ENCODE measurements around the gene PTCH2.
"Not testable (repeated sequence)": the region's sequence is repeated elsewhere in the genome, so short reads cannot be mapped to it uniquely, and the experiment has no call there.

Gene PTCH2

DNA sequence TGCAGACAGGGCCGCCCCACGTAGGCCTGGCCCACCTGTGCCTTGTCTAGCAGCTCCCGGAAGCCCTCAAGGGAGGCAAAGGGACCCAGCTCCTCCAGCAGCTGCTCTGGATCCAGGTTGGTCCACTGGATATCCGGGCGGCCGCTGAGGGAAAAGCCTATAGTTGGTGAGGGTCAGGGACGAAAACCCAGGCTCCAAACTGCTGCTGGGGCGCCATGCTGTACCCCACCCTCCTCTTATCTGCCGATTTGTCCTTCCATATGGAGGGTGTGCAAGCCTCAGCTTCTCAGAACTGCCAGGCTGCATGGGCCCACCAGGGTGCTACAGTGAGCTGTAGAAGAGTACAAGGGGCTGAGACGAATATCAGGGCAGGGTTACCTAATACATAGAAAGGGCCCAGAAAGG, 12.2 kb downstream of the PTCH2 start:
- Mint-ChIP-seq H3K9me3 (no peaks in the 10 kb centered on the region), H3K27me3 (ENCODE audit: low read depth) (no peaks in the 10 kb centered on the region), H3K4me1 (ENCODE audit: low read depth) (peaks cover 9% of the 10 kb centered on the region), H3K27ac (no peak overlapping the region), H3K36me3 (ENCODE audit: low read depth) (no peaks in the 10 kb centered on the region), H3K4me3 (no peak overlapping the region)

GRCh38 chr1:44829506-44830384, 13.3 kb downstream of the PTCH2 start:
- peaks cover 4% of the 10 kb centered on the region for H3K4me1 Mint-ChIP-seq (ENCODE audit: low read depth)
- no peaks in the 10 kb centered on the region for H3K27me3 Mint-ChIP-seq (ENCODE audit: low read depth)
- H3K4me3 Mint-ChIP-seq = no peak overlapping the region
- no peaks in the 10 kb centered on the region for H3K9me3 Mint-ChIP-seq
- no peaks in the 10 kb centered on the region for H3K36me3 Mint-ChIP-seq (ENCODE audit: low read depth)
- H3K27ac Mint-ChIP-seq = no peak overlapping the region

DNA sequence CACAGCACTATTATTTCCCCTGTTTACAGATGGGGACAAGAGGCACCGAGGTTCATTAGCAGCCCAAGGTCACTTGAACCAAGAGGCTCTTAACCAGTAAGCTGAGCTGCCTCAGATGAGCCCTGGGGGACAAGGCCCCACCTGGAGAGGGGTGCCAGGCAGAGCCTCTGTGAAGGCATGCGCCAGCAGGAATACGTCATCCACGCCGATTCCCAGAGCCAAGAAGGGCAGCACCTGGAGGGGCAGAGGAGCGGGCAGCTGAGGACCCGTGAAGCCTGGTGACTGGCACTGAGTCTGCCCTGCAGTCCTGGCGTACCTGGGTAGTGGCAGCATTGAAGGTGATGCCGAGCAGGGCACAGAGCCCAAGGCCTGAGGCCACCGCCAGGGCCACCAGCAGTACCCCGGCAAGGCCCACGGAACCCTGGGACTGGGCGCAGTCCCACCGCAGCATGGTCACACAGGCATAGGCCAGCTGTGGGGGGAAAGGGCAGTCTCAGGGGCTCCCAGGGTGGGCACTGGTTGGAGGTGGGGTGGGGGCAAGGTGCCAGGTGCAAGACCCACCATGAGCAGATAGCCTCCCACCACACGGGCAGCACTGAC, 14.1 kb downstream of the PTCH2 start:
- Mint-ChIP-seq H3K27ac (no peak overlapping the region), H3K36me3 (ENCODE audit: low read depth) (no peaks in the 10 kb centered on the region), H3K4me3 (no peak overlapping the region), H3K4me1 (ENCODE audit: low read depth) (peaks cover 4% of the 10 kb centered on the region), H3K27me3 (ENCODE audit: low read depth) (no peaks in the 10 kb centered on the region), H3K9me3 (no peaks in the 10 kb centered on the region)

DNA sequence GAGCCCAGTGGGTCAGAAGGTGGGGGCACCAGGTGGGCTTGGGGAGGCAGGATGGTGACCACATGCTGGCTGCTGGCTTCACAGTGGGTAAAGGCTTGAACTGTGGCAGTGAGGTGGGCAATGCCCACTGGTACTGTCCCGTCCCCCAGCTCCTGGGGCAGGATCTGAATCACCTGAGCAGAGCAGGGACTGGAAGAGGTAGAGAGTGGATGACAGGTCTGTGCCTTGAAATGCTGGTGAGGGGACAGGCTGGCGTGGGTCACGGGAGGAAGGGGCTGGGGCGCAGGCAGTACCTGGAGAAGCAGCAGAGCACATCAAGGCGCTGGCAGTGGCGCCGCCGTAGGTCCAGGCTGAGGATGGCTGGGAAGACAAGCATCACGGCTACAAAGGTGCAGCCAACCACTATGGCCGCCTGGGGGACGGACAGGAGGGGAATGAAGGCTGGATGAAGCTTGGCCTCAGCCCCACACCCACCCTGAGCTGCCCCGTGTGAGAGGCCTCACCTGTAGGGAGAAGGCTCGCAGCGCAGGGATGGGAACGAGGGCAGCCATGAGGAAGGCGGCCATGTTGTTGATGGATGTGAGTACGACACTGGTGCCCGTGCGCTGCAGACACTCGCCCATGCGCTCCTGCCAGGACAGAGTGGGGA, 14.9 kb downstream of the PTCH2 start:
- Mint-ChIP-seq H3K27ac (no peak overlapping the region), H3K4me1 (ENCODE audit: low read depth) (peaks cover 4% of the 10 kb centered on the region), H3K27me3 (ENCODE audit: low read depth) (no peaks in the 10 kb centered on the region), H3K36me3 (ENCODE audit: low read depth) (no peaks in the 10 kb centered on the region), H3K4me3 (no peak overlapping the region), H3K9me3 (no peaks in the 10 kb centered on the region)

GRCh38 chr1:44827197-44828002, 15.7 kb downstream of the PTCH2 start:
- Mint-ChIP-seq H3K27me3 (ENCODE audit: low read depth) (no peaks in the 10 kb centered on the region), H3K4me3 (no peak overlapping the region), H3K9me3 (no peaks in the 10 kb centered on the region), H3K4me1 (ENCODE audit: low read depth) (peaks cover 9% of the 10 kb centered on the region), H3K27ac (no peak overlapping the region), H3K36me3 (ENCODE audit: low read depth) (no peaks in the 10 kb centered on the region)

DNA sequence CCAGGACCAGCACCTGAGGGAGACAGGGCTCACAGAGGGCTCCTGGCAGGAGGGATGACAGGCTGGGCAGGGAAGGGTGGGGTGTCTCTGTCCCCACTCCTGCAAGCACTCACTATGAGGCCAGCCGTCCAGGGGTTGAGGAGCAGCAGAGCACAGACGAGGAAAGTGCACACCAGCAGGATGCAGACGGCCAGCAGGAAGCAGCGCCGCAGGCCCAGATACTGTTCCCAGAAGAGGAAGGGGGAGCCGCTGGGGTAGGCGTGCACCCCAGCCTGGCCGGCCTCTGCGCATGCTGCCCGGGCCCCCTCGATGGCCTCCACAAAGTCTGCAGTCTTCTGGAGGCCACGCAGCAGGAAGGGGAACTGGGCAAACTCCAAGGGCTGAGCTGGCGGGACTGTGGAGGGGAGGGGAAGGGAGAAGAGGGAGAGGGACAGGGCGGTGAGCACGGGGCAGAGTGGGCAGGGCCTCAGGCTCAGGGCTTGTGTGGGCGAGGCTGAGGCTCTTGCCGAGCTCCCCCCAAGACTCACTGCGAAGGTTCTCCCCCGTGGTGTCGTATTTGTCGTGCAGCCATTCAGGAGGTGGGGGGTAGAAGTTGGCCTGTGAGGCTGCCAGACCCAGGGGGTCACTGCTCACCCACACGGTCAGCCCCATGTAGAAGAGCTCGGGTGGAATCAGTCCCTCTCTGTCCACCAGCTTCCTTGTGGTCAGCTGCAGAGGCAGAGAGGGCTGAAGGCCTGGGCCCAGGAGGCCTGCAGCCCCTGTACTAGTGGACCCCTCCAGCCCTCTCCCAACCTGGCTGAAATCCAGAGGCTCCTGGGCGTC, 16.5 kb downstream of the PTCH2 start:
- Mint-ChIP-seq H3K9me3 (no peaks in the 10 kb centered on the region), H3K4me1 (ENCODE audit: low read depth) (peaks cover 12% of the 10 kb centered on the region), H3K4me3 (no peak overlapping the region), H3K27ac (no peak overlapping the region), H3K27me3 (ENCODE audit: low read depth) (no peaks in the 10 kb centered on the region), H3K36me3 (ENCODE audit: low read depth) (no peaks in the 10 kb centered on the region)

DNA sequence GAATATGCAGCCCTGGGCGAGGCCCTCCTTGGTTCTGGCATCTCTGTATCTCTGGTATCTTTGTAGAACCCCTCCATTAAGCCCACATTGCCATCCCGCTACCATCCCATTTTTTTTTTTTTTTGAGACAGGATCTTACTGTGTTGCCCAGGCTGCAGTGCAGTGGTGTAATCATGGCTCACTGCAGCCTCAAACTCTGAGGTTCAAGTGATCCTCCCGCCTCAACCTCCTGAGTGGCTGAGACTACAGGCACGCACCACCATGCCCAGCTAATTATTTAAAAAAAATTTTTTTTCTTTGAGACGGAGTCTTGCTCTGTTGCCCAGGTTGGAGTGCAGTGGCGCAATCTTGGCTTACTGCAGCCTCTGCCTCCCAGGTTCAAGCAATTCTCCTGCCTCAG, 18.7 kb downstream of the PTCH2 start:
- not testable (repeated sequence) for H3K27ac Mint-ChIP-seq; H3K36me3 Mint-ChIP-seq (ENCODE audit: low read depth); H3K4me3 Mint-ChIP-seq; H3K9me3 Mint-ChIP-seq; H3K27me3 Mint-ChIP-seq (ENCODE audit: low read depth)
- peaks cover 19% of the 10 kb centered on the region for H3K4me1 Mint-ChIP-seq (ENCODE audit: low read depth)

DNA sequence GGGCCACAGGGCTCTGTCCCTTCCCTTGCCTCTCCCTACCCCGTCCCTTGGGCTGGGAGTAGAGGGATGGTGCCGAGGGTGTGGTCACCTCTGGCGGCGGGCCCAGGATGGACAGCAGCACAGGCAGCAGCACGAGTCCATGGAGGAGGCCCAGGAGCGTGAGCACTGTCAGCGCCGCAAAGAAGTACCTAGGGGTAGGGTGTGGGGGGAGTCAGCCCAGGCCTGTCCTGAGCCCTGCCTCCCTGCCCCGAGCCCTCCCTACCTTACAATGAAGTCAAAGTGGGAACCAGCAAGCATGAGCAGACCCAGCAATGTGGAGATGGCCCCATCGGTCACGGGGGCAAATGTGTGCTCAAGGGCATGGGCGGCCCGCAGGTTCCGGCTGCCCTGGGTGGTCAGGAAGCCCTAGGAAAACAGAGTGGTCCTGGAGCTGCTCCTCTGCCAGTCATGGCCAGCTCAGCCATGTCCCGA, 20.0 kb downstream of the PTCH2 start:
- Mint-ChIP-seq H3K4me3 (no peak overlapping the region), H3K27me3 (ENCODE audit: low read depth) (no peaks in the 10 kb centered on the region), H3K4me1 (ENCODE audit: low read depth) (peaks cover 26% of the 10 kb centered on the region), H3K27ac (no peak overlapping the region), H3K36me3 (ENCODE audit: low read depth) (peaks cover 2% of the 10 kb centered on the region), H3K9me3 (no peaks in the 10 kb centered on the region)

GRCh38 chr1:44822131-44822701, 20.8 kb downstream of the PTCH2 start:
- Mint-ChIP-seq H3K9me3 (no peaks in the 10 kb centered on the region), H3K4me3 (no peak overlapping the region), H3K27ac (no peak overlapping the region), H3K27me3 (ENCODE audit: low read depth) (no peaks in the 10 kb centered on the region), H3K4me1 (ENCODE audit: low read depth) (peaks cover 31% of the 10 kb centered on the region), H3K36me3 (ENCODE audit: low read depth) (peaks cover 6% of the 10 kb centered on the region)

GRCh38 chr1:44821240-44821715, 21.8 kb downstream of the PTCH2 start:
- H3K4me1 Mint-ChIP-seq (ENCODE audit: low read depth) = peaks cover 30% of the 10 kb centered on the region
- H3K27me3 Mint-ChIP-seq (ENCODE audit: low read depth) = no peaks in the 10 kb centered on the region
- no peaks in the 10 kb centered on the region for H3K9me3 Mint-ChIP-seq
- H3K4me3 Mint-ChIP-seq = peak overlapping the region; percentile 87
- peak overlapping the region; percentile 43 for H3K27ac Mint-ChIP-seq
- H3K36me3 Mint-ChIP-seq (ENCODE audit: low read depth) = peaks cover 6% of the 10 kb centered on the region

- Mint-ChIP-seq H3K27me3 (ENCODE audit: low read depth) (no peaks in the 10 kb centered on the region), H3K27ac (peak overlapping the region; percentile 99), H3K9me3 (no peaks in the 10 kb centered on the region), H3K36me3 (ENCODE audit: low read depth) (peaks cover 7% of the 10 kb centered on the region), H3K4me1 (ENCODE audit: low read depth) (peaks cover 30% of the 10 kb centered on the region), H3K4me3 (peak overlapping the region; percentile 87)
Measured at GRCh38 chr1:44820328-44821239, 22.5 kb downstream of the PTCH2 start.

DNA sequence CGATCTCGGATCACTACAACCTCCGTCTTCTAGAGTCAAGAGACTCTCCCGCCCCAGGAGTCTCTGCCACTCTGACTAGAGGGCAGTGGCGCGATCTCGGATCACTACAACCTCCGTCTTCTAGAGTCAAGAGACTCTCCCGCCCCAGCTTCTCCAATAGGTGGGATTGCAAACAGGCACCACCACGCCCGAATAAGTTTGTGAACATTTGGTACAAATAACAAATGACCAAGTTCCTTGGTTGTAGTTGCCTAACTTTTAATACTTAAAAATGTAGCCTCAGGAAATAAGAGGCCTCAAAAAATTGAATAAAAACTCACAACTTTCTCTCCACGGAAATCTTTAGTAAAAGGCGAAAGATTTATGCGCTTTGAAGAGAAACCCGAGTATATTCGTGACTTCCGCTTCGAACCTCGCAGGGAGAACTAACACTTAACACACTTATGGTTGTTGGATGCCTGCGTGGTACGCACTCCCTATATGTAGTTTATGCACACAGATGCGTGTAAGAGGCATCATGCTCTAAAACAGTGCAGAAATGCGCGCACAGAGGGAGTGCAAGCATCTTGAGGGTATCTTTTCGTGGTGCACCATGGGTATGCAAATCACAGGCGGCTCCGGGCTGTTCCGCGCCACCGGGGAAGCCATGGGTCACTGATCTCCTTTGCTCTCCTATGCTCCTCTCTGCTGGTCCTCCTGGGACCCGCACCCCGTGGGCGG, 23.3 kb downstream of the PTCH2 start:
- Mint-ChIP-seq H3K36me3 (ENCODE audit: low read depth) (peaks cover 15% of the 10 kb centered on the region), H3K27ac (peak overlapping the region; percentile 99), H3K4me1 (ENCODE audit: low read depth) (peaks cover 37% of the 10 kb centered on the region), H3K9me3 (no peaks in the 10 kb centered on the region), H3K27me3 (ENCODE audit: low read depth) (no peaks in the 10 kb centered on the region), H3K4me3 (peak overlapping the region; percentile 87)
